Activated CD4-positive, alpha-beta T cell treated with anti-CD3 and anti-CD28 coated beads, Interleukin-2, amount 50 U/mL, for 1 hour (primary cell): ENCODE measurements around the gene EDARADD.
"Not testable (repeated sequence)": the region's sequence is repeated elsewhere in the genome, so short reads cannot be mapped to it uniquely, and the experiment has no call there.

ENCODE experiments used
- DNase-seq: peaks from one replicate; pipeline ENCODE4 v3.0.0-alpha.2; 2020

Gene EDARADD

DNA sequence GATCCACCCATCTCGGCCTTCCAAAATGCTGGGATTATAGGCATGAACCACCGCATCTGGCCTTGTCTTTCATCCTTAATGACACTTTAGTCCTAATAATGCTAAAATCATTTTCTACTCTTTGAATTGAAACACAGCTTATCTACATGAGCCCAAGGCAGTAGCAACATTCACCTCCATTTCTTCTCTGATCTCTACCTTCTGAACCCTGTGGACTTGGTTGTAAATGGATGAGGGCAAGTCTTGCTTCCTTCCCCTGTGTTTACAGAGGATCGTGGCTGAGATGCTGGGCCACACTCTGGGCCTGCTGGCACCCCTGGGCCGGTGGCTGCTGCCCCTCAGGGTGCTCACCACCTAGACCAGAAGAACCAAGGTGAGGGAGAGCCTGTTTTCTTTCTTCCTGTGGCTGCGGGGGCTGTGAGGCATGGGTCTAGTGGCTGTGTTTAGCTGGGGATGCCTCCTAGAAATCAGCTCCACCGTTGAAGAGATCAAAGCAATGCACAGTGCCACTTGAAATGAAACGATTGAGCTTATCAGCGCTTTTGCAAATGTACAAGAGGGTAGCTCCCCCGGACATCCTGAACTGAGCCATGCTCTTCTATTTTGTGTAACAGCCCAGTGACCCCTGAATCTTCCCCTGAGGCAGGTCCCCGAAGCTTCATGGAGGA lies 97.5 kb downstream of the EDARADD start:
- no peak for DNase-seq

DNA sequence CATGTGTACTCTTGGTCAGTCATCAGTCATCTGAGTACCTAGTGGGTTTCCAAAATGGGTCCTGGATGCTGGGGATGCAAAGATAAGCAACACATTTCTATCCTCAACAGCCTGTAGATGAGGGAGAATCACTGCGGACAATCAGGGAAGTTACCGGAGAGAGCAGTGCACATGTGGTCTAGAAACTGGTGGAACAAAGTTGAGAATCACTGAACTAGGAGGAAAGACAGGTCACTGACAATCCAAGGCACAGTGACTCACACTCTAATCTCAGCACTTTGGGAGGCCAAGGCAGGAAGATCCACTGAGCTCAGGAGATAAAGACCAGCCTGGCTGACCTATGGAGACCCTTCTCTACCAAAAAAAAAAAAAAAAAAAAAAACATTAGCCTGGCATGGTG lies 98.3 kb downstream of the EDARADD start:
- no peak for DNase-seq

DNA sequence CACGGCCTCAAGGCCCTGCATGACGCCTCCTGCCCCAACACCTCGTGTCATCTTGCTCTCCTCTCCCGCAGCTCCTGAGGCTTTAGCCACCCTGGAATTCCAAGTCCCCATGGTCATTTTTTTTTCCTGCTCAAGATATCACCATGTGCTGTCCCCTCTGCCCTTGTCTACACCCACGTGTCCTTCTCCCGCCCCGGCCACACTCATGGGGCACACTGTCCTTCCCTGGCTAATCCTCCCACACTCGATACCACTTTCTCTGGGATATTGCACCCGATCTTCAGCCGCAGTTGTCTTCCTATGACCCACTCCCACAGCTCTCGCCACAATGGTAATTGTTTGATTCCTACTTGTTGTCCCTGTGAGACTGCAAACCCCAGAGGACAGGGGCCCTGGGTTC lies 100.0 kb downstream of the EDARADD start:
- no peak for DNase-seq

DNA sequence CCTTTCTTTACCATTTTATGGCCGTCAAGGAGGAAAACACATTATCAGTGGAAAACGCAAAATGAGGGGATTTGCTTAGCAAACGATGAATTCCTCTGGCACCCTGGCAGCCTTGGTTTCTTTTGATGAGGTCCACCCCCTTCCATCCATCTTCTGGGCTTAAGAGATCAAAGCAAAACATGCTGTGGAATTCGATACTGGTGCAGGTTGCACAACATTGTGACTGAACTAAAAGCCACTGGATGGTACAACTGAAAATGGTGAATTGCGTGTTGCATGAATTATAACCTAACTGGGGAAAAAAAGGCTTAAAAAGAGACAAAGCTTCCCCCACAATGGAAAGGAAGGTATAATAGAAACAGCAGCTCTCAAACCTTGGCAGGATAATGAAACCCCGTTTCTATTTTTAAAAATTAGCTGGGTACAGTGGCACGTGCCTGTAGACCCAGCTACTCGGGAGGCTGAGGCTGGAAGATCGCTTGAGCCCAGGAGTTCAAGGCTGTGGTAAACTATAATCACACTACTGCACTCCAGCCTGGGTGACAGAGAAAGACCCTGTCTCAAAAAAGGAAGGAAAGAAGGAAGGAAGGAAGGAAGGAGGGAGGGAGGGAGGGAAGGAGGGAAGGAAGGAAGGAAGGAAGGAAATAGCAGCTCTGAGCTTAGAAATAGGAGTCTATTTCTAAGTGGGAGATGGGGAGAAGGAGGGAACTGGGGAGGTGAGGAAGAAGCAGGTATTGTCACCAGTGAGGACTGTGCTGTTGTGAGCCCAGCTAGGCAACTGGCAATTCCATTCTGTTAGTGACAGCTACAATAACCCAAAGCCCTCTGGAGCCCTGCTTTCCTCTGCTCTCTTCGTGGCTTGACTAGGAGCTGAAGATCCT lies 100.7 kb downstream of the EDARADD start:
- DNase-seq = no peak

DNA sequence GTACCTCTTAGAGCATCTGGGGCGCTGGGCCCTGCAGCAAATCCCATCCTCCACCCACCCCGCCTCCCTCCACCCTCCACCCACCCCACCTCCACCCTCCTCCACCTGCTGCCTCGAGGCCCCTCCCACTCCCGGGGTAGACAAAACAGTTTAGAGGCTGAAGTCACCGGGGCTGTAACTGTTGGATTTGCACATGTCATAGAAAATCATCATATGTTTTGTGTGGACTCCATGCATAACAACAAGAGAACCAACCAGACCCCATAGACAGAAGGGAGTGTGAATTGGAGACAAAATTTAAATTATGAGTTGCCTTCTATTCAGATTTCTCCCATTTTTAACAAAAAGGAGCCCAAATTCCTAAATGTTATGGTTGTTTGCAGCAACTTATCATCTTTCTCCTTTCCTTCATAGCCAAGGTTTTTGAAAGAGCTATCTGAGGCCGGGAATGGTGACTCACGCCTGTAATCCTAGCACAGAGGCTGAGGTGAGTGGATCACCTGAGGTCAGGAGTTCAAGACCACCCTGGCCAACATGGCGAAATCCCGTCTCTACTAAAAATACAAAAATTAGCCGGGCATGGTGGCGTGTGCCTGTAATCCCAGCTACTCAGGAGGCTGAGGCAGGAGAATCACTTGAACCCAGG lies 101.5 kb downstream of the EDARADD start:
- no peak for DNase-seq

DNA sequence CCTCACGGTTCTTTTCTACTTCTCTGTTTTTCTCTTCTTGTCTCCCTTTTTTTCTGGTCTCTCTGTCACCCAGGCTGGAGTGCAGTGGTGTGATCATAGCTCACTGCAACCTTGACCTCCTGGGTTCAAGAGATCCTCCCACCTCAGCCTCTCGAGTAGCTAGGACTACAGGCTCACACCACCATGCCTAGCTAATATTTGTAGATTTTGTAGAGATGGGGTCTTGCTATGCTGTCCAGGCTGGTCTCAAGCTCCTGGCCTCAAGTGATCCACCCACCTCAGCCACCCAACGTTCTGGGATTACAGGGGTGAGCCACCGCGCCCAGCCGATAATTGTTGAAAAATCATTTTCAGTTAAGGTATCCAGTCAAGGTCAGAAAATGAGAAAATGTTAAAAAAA lies 103.8 kb downstream of the EDARADD start:
- DNase-seq = no peak

DNA sequence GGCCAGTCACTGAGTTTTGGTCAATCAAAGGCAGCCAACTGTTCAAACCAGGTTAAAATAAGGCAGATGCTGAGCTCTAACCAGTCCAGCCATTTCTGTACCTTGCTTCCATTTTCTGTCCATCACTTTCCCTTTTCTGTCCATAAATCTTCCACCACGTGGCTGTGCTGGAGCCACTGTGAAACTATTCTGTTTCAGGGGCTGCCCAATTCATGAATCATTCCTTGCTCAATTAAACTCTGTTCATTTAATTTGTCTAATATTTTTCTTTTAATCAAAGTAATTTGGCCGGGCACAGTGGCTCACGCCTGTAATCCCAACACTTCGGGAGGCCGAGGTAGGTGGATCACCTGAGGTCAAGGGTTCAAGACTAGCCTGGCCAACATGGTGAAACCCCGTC lies 107.0 kb downstream of the EDARADD start:
- no peak for DNase-seq

DNA sequence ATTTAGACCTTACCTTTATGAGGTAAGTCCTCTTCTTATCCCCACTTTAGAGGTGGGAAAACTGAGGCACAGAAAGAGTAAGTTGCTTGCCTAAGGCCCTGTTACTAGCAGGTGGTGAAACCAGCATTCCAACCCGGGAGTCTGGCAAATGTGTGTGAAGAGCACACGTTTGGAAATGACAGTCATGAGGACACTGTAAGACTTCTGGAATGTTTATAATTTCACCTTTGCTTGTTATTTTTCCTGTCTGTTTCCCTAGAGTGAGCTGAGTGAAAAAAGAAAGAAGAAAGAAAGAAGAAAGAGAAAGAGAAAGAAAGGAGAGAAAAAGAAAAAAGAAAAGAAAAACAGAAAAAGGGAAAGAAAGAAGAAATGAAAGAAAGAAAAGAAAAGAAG lies 108.5 kb downstream of the EDARADD start:
- DNase-seq = no peak

DNA sequence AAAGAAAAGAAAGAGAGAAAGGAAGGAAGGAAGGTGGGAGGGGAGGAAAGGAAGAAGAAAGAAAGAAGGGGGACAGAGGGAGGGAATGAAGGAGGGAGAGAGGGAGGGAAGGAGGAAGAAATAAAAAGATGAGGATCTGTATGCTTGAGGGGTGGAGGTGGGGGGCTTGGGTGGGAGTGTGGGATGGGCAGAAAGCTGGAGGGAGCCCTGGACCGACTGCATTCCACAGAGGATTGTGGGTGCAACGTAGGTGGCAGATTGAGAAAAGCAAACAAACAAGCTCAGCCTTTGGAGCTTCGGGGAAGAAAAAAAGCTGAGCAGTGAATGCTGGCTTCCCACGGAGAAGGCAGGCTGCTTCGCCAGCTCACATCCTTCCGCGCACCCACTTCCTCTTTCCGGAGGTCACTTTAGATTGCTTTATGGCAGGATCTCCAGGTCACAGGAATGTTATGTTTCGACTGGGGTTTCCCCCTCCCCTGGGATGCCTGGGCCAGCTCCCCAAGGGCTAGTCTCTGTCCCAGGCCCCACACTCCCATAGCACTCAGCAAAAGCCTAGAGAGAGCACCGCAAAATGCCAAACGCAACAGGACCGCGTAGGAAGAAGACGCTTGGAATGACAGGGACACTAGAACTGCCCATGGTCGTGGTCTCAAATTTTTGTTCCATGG lies 109.0 kb downstream of the EDARADD start:
- no peak for DNase-seq

DNA sequence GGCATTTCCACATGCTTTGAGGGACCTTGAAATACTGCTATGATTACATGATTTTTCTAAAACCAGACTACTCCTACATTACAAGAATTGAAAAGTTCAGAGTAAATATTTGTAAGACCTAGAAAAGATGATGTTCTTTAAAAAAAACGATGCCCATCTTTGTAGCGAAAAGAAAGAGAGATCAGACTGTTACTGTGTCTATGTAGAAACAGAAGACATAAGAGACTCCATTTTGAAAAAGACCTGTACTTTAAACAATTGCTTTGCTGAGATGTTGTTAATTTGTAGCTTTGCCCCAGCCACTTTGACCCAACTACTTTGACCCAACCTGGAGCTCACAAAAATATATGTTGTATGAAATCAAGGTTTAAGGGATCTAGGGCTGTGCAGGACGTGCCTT lies 110.3 kb downstream of the EDARADD start:
- not testable (repeated sequence) for DNase-seq

DNA sequence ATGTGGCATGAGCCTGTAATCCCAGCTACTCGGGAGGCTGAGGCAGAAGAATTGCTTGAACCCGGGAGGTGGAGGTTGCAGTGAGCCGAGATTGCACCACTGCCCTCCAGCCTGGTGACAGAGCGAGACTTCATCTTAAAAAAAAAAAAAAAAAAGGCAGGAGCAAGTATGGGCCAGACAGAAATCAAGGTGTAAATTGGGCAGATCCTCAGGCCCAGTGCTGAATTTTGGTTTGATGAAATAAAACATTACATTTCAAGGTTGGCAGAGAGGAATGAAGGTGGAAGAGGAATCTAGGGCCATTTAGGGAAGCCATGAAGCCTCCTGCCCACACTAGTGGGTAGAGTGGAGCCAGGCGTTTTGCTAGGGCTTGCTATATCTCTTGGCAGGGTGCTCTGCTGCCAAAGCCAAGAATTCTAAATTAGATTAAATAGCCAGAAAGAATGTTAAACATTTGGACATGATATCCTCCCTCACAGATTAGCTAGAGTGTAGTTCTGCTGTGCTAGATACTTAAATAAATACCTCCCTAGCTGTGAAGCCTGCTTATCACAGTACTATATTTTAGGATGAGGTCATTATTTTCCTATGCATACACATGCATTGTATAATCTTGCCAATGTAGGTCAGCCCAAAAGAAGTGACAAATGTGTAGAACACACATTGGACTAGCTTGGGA lies 113.1 kb downstream of the EDARADD start:
- no peak for DNase-seq

DNA sequence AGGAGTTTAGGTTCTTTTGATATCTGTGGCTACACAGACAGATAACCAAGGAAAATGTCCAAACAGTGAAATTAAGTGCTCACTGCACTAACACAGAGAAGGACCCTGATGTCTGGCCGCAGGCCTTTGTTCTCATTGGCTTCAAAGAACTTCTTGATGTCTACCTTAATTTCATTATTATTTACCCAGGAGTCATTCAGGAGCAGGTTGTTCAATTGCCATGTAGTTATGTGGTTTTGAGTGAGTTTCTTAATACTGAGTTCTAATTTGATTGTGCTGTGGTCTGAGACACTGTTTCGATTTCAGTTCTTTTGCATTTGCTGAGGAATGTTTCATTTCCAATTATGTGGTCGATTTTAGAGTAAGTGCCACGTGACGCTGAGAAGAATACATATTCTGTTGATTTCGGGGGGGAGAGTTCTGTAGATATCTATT lies 114.5 kb downstream of the EDARADD start:
- DNase-seq = no peak

DNA sequence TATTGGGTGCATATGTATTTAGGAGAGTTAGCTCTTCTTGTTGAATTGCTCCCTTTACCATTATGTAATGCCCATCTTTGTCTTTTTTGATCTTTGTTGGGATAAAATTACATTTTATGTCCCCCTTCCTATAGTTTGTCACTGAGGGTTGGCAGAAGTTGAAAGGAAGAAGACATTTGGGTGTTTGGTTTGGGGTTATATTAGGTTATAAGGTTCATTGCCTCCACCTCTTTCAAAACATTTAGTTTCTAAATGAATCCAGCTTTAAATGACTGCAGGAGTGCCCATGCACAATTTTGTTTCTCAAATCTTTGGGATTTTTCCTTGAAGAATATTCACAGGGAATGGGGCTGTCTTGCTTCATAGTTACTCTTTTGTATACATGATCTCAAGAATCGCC lies 115.1 kb downstream of the EDARADD start:
- no peak for DNase-seq

DNA sequence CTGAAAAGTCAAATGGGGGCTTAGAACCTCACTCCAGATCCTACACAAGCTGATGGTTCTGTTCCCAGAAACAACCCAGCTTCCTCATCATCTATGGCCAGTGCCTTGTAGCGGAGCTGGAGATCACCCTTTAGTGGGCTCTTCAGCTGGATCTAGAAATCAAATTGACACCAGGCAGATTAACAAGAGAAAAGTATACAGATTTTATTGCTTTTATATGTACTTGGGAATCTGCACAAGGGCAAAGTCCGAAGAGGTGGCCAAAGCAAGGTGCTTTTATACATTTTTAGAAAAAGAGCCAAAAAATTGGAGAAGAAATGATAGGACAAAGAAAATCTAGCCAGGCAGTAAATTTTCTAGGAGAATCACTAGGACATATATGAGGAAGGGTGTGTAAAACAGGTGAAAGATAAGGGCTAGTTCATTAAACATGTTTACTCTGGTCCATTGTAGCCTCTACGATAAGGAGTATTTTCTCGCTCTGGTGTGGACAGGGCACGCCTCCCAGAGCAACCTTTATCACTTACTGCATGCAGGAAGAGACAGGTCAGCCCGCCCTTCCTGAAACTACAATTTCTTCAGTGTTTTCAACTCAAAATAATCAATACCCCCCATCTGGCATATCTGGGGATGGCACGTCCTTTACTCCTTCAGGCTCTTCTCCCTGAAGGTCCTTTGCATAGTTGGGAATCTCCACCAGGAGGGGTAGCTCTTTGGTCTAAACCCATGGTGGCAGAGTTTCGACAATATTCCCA lies 115.7 kb downstream of the EDARADD start:
- no peak for DNase-seq

DNA sequence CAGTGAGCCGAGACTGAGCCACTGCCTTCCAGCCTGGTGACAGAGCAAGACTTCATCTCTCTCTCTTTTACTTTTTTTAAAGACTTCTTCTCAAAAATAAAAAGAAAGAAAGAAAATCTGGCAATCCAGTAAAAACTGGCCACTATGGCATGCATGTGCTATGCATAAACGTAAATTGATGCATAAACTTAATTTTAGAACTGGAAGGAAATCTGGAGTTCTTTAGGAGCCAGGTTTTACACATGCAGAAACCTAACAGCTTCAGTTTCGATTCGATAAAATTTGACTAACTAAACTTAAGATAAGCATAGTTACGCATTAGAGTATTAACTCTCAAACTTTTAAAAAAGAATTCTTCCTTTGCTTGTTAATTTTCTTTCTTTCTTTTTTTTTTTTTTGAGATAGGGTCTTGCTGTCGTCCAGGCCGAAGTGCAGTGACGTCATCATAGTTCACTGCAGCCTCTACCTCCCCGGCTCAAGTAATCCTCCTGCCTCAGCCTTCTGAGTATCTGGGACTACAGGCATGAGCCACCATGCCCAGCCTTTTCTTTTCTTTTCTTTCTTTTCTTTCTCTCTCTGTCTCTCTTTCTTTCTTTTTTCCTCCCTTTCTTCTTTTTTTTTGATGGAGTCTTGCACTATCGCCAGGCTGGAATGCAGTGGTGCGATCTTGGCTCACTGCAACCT lies 117.8 kb downstream of the EDARADD start:
- no peak for DNase-seq

DNA sequence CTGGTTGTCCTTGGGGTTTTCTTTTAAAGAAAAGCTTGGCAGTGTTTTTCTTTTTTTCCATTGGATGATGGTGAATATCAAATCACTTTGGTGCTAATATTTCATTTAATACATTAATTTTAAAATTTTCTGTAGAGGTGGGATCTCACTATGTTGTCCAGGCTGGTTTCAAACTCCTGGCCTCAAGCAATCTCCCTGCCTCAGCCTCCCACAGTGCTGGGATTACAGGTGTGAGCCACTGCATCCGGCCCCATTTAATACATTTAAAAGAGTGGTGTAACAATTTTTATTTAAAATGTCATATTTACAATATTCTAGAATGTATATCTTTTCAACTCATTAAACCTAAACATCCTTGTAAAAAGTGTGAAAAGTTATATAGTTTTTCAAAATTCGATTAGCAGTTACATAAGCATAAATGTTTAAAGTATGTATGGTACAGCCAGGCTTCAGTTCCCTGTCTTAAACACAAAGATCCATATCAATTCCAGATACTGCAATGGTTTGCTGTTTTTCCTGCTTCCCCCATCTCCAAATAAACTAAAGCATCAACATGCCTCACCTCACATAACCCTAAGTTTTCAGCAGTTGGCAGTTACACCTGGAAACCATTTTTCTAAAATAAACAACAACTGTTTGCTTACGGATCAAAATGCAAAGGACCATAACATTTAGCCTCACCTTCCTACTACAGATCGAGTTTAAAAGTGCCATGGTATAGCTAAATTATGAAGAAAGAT lies 120.8 kb downstream of the EDARADD start:
- no peak for DNase-seq

DNA sequence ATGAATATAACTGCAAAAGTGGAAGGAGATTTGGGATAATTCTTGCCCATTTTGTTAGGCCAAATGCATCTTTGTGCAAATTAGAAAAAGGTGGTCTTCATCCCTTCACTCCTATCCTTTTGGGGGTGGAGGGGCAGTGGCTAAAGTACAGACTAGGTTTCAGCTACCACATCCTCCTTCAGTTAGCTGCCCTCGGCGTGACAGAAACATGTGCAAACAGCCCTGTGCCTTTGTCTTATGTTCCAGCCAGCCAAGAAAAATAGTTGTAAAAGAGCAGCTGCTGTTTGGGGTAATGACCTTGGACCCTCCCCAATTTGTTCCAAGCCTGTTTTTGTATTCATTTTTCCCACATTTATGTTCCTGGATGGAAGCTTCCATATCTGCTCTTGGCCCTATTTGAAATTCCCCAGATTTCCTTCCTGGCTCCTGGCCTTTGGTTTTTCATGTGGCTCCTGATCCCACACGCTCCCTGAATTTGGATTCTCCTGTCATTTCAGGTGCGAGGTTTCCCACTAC lies 121.4 kb downstream of the EDARADD start:
- DNase-seq = no peak

DNA sequence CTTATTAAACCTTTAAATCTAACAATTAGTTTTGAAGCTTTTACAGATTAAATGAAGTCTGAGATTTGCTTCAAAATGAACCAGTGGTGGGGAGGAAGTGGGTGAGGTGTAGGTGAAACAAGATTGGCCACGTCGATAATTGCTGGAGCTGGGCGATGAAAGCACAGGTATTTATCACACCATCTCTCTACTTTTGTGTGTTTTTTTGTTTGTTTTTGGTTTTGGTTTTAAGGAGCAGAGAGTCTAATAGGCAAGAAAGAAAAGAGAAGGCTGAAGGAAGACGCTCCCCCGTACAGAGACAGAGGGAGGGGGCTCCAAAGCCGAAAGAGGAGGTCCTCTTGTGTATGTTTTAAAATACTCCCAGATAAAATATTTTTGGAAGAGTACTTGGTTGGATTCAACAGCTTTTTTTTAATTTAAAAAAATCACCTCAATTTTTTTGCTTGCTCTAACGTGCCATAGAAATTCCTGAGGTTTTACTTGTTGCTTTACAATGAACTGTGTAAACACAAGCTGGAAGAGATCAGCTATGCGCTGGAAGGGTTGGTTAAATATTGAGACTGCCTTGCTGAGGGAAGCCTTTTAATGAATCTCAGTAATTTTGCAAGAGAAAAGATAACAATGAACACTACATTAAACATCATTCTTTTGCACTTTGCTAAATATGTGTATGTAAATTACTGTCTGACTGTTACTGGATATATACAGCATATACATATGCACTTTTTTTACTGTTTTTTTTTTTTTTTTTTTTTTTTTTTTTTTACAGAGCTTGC lies 123.0 kb downstream of the EDARADD start:
- no peak for DNase-seq

DNA sequence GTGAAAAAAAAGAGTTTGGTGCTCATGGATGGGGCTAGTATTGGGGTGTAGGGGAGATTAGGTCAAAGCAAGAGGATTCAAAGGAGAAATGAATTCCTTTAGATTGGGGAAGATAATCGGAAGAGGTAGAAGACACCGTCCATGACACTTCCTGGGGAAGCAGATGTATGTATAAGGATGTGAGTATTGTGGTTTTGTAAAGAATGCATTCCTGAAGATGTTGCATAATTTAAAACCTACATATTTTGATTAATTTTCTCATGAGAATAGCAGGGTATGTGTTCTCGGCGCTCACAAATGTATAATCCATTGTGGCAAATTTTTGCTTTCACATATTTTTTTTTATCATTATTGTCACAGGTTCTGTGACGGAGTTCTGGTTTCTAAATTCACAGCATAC lies 124.2 kb downstream of the EDARADD start:
- DNase-seq = no peak
